BLaER1 treated with 17β-estradiol and CSF1 and Interleukin-3, amounts not matched to agents 10 nM and 100 nM (cell line): ENCODE measurements around the gene DOCK1.

ENCODE experiments used
- H3K27ac ChIP-seq, 11 experiments: shearing (Covaris generic); formaldehyde crosslinking; 2 replicates each; pipeline ENCODE4 v1.8.1; 2022
- H3K27me3 ChIP-seq, 11 experiments: shearing (Covaris generic); formaldehyde crosslinking; 2 replicates each; pipeline ENCODE4 v1.8.1; 2022
- H3K36me3 ChIP-seq, 11 experiments: shearing (Covaris generic); formaldehyde crosslinking; 2 replicates each; pipeline ENCODE4 v1.8.1; 2022
- H3K4me1 ChIP-seq, 10 experiments: shearing (Covaris generic); formaldehyde crosslinking; 2 replicates each; pipeline ENCODE4 v1.8.1; 2022
- H3K4me2 ChIP-seq, 11 experiments: shearing (Covaris generic); formaldehyde crosslinking; 2 replicates each; pipeline ENCODE4 v1.8.1; 2022
- H3K4me3 ChIP-seq, 10 experiments: shearing (Covaris generic); formaldehyde crosslinking; 2 replicates each; pipeline ENCODE4 v1.8.1; 2022
- H3K9ac ChIP-seq, 11 experiments: shearing (Covaris generic); formaldehyde crosslinking; 2 replicates each; pipeline ENCODE4 v1.8.1; 2022
- H3K9me3 ChIP-seq, 11 experiments: shearing (Covaris generic); formaldehyde crosslinking; replicated peaks in 1 of 11; 2 replicates each; pipeline ENCODE4 v1.8.1; 2022
- H4K20me1 ChIP-seq, 11 experiments: shearing (Covaris generic); formaldehyde crosslinking; 2 replicates each; pipeline ENCODE4 v1.8.1; 2022
- Cebpa-rat ChIP-seq, 11 experiments: shearing (Covaris generic); IDR thresholded peaks; 2 replicates each; pipeline ENCODE4 v1.8.1; 2022

The DOCK1 gene

GRCh38 chr10:127148933-127149220 lies 243.6 kb downstream of the DOCK1 start:
- Histone ChIP-seq H3K36me3 (no peaks in the 10 kb centered on the region), H3K4me3 (no peak overlapping the region), H3K27ac (no peak overlapping the region), H3K9ac (no peak overlapping the region), H3K4me1 (peaks cover 0 to 21% (median 0%) of the 10 kb centered on the region in 10 experiments; a peak in 6 of 20 replicates), H3K4me2 (peak overlapping the region in 2 of 11 experiments; percentile 26 to 43; a peak in 4 of 22 replicates), H3K27me3 (no peaks in the 10 kb centered on the region), H4K20me1 (no peaks in the 10 kb centered on the region), H3K9me3 (no peaks in the 10 kb centered on the region)
- no peak for TF ChIP-seq Cebpa-rat (IDR thresholded peaks at IDR 0.05)

DNA sequence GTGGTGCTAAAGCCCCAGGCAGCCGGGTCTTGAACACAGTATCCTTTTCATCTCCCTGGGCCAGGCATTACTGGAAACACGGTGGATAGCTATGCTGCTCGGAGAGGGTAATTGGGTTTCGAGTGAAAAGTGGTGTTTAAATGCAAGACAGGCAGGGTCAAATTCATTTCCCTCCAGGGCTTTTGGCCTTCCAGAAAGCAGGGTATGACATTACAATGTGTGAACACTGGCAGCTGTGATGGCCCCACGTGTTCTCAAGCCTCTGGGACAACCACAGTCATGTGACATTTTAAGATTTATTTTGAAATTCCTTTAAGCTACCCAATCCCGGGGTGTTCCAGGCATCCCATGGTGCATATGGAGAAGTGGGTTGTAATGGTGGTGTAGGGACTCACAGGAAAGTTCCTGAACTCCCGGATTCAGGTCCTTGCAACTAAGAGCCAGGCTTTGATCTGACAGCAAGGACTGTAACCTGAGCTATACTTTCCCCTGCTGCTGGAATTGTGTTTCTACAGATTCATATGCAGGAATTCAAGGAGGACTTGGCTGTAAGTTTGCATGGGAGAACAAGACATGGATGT lies 244.4 kb downstream of the DOCK1 start:
- H3K27me3 ChIP-seq: no peaks in the 10 kb centered on the region
- TF ChIP-seq Cebpa-rat (IDR thresholded peaks at IDR 0.05): no peak
- H3K4me3 ChIP-seq: no peak overlapping the region
- no peaks in the 10 kb centered on the region for H4K20me1 ChIP-seq
- no peaks in the 10 kb centered on the region for H3K9me3 ChIP-seq
- H3K36me3 ChIP-seq: no peaks in the 10 kb centered on the region
- H3K4me2 ChIP-seq: peak overlapping the region in 2 of 11 experiments; percentile 26 to 43; a peak in 2 of 22 replicates
- H3K9ac ChIP-seq: no peak overlapping the region
- no peak overlapping the region for H3K27ac ChIP-seq
- peaks cover 0 to 21% (median 0%) of the 10 kb centered on the region in 10 experiments; a peak in 6 of 20 replicates for H3K4me1 ChIP-seq

- Histone ChIP-seq H3K27me3 (no peaks in the 10 kb centered on the region), H3K4me2 (no peak overlapping the region), H3K27ac (no peak overlapping the region), H3K4me1 (peaks cover 0 to 19% (median 0%) of the 10 kb centered on the region in 10 experiments; a peak in 6 of 20 replicates), H3K9ac (no peak overlapping the region), H3K36me3 (no peaks in the 10 kb centered on the region), H4K20me1 (no peaks in the 10 kb centered on the region), H3K9me3 (no peaks in the 10 kb centered on the region), H3K4me3 (no peak overlapping the region)
- no peak for TF ChIP-seq Cebpa-rat (IDR thresholded peaks at IDR 0.05)
Measured at GRCh38 chr10:127150136-127150535, 244.9 kb downstream of the DOCK1 start.

DNA sequence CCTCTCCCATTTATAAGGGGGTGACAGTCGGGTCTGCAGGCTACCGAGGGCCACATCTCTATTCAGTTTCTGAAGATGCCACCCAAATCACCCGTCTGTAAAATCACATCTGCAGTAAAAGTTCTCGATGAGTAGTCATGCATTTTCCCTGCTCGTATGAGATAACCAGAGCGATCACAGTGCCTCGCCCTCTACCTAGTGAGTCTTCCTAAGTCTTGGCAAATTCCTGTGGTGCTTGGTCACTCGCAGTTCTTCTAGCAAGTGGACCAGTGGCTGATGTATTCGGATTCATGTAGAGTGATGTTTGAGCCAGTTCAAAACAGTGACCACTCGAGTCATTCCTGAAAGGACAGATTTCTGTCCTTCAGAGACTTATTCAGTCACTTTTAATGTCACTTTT lies 246.3 kb downstream of the DOCK1 start:
- Histone ChIP-seq H3K4me1 (peaks cover 0 to 16% (median 0%) of the 10 kb centered on the region in 10 experiments; a peak in 7 of 20 replicates), H3K27ac (no peak overlapping the region)
- TF ChIP-seq Cebpa-rat (IDR thresholded peaks at IDR 0.05): no peak

GRCh38 chr10:127151981-127152699 lies 246.9 kb downstream of the DOCK1 start:
- Histone ChIP-seq H3K4me2 (no peak overlapping the region), H3K36me3 (no peaks in the 10 kb centered on the region), H4K20me1 (no peaks in the 10 kb centered on the region), H3K9ac (no peak overlapping the region), H3K4me3 (no peak overlapping the region), H3K27ac (no peak overlapping the region), H3K4me1 (peaks cover 0 to 16% (median 1%) of the 10 kb centered on the region in 10 experiments; a peak in 8 of 20 replicates), H3K27me3 (no peaks in the 10 kb centered on the region), H3K9me3 (no peaks in the 10 kb centered on the region)
- no peak for TF ChIP-seq Cebpa-rat (IDR thresholded peaks at IDR 0.05)

More for the DNA sequence above, 246.3 kb downstream of the DOCK1 start:
- no peaks in the 10 kb centered on the region for H4K20me1 ChIP-seq
- H3K9me3 ChIP-seq: no peaks in the 10 kb centered on the region
- no peak overlapping the region for H3K4me3 ChIP-seq
- no peaks in the 10 kb centered on the region for H3K27me3 ChIP-seq
- no peak overlapping the region for H3K9ac ChIP-seq
- no peaks in the 10 kb centered on the region for H3K36me3 ChIP-seq
- no peak overlapping the region for H3K4me2 ChIP-seq

DNA sequence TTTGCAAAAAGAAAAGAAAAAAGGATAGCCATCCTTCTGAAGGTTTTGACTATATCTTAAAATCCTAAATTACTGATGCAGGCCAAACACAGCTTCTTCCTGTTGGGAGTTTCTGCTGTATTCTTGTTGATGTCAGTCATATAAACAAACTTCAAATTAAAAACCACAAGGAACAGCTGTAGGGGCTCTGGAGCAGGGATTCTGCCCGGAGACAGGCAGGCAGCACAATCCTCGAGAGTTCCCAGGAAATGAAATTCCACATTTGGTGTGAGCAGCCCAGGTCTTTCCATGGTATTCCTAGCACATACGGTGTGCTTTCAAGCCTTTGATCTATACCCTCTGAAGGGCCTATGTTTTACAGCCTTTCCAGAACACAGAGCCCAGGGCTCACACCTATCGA lies 248.0 kb downstream of the DOCK1 start:
- Histone ChIP-seq H3K36me3 (no peaks in the 10 kb centered on the region), H3K4me3 (no peak overlapping the region), H3K4me2 (no peak overlapping the region), H3K27me3 (no peaks in the 10 kb centered on the region), H3K27ac (no peak overlapping the region), H3K9me3 (no peaks in the 10 kb centered on the region), H4K20me1 (no peaks in the 10 kb centered on the region), H3K4me1 (peaks cover 0 to 14% (median 8%) of the 10 kb centered on the region in 10 experiments; a peak in 10 of 20 replicates), H3K9ac (no peak overlapping the region)
- TF ChIP-seq Cebpa-rat (IDR thresholded peaks at IDR 0.05): no peak

DNA sequence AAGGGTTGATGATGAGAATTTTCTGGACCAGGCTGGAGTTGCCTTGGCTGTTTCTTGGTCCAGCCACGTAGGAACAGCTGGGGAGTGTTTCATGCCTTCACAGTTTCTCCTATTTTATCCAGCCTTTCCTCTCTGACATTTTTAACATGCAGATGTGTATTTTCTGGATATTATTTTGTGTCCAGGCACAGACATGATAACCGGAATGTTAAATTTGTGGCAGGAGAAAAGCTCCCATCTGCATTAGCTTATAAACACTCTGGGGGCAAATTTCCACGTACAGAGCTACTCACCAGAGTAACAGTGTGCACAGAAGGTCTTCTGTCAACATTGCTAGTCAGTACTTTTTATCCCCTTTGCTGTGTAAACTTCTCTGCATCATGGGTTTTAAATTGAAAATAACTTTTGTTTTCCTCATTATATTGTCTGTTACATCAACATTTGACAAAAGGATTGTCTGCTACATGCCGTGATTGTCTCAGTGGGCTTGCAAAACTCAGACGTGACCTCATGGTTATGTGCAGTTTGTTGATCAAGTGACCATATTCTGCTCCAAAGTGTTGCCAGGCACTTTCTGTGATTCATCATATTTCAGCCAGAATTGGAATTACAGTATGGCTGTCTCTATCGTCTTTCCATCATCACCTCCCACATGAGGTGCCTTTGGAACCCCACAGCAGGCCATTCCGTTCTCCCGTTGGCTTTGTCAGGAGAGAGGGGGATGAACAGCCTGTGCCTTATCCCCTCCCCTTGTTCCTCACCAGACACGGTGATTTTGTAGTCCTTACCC lies 249.8 kb downstream of the DOCK1 start:
- Histone ChIP-seq H3K36me3 (no peaks in the 10 kb centered on the region), H3K9me3 (no peaks in the 10 kb centered on the region), H3K27me3 (no peaks in the 10 kb centered on the region), H3K4me1 (peaks cover 0 to 14% (median 0%) of the 10 kb centered on the region in 10 experiments; a peak in 4 of 20 replicates), H3K9ac (no peak overlapping the region), H3K27ac (no peak overlapping the region), H4K20me1 (no peaks in the 10 kb centered on the region), H3K4me2 (no peak overlapping the region), H3K4me3 (no peak overlapping the region)
- TF ChIP-seq Cebpa-rat (IDR thresholded peaks at IDR 0.05): no peak

DNA sequence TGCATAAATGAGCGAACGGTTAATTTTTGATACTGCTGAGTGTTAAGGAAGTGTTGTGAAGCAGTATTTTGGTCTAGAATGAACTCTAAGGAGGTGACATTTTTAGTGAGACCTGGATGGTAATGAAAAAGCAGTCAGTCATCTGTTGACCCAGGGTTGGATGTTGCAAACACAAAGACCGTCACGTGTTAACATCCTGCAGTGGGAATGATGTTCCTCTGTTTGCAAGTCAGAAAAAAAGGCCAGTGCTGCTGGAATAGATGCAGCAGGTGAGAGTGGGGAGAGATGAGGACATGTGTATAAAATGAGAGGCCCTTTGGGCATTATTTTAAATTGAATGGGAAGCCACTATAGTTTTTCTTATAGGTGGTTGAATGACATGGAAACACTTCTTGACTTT lies 251.9 kb downstream of the DOCK1 start:
- Histone ChIP-seq H3K27ac (no peak overlapping the region), H3K9ac (no peak overlapping the region), H3K36me3 (no peaks in the 10 kb centered on the region), H3K4me2 (peak overlapping the region in 1 of 11 experiments; percentile 27; a peak in 1 of 22 replicates), H3K27me3 (no peaks in the 10 kb centered on the region), H4K20me1 (no peaks in the 10 kb centered on the region), H3K4me3 (no peak overlapping the region), H3K4me1 (peaks cover 0 to 14% (median 0%) of the 10 kb centered on the region in 10 experiments; a peak in 4 of 20 replicates), H3K9me3 (no peaks in the 10 kb centered on the region)
- TF ChIP-seq Cebpa-rat (IDR thresholded peaks at IDR 0.05): no peak

- no peak overlapping the region for H3K27ac ChIP-seq
- H3K9me3 ChIP-seq: no peaks in the 10 kb centered on the region
- H3K36me3 ChIP-seq: no peaks in the 10 kb centered on the region
- peaks cover 0 to 14% (median 0%) of the 10 kb centered on the region in 10 experiments; a peak in 4 of 20 replicates for H3K4me1 ChIP-seq
- no peaks in the 10 kb centered on the region for H3K27me3 ChIP-seq
- no peak overlapping the region for H3K9ac ChIP-seq
- H4K20me1 ChIP-seq: no peaks in the 10 kb centered on the region
- H3K4me2 ChIP-seq: peak overlapping the region in 1 of 11 experiments; percentile 27; a peak in 2 of 22 replicates
- no peak for TF ChIP-seq Cebpa-rat (IDR thresholded peaks at IDR 0.05)
- H3K4me3 ChIP-seq: no peak overlapping the region
Measured at GRCh38 chr10:127157506-127158200, 252.4 kb downstream of the DOCK1 start.
